GM18870 (cell line): ENCODE measurements around the gene CD81.

Experiments
- ATAC-seq: cut with Tn5 transposase; IDR thresholded peaks from one replicate; pipeline ENCODE4 v1.9.1; 2021; ENCODE audit warnings: moderate library complexity; ENCODE audit not compliant: unreplicated experiment

The CD81 gene

GRCh38 chr11:2433106-2433925 is 56.2 kb downstream of the CD81 start:
- no peak for ATAC-seq

- ATAC-seq = no peak
Observed at GRCh38 chr11:2434008-2434407, 56.9 kb downstream of the CD81 start.

GRCh38 chr11:2434506-2435255 is 57.6 kb downstream of the CD81 start:
- no peak for ATAC-seq

- ATAC-seq = no peak
Observed at GRCh38 chr11:2435288-2436012, 58.3 kb downstream of the CD81 start.

- no peak for ATAC-seq
Observed at GRCh38 chr11:2436013-2436520, 59.0 kb downstream of the CD81 start.

GRCh38 chr11:2436521-2437031 is 59.5 kb downstream of the CD81 start:
- no peak for ATAC-seq

- ATAC-seq = no peak
Observed at GRCh38 chr11:2437516-2437915, 60.4 kb downstream of the CD81 start.

- no peak for ATAC-seq
Observed at GRCh38 chr11:2439820-2440219, 62.7 kb downstream of the CD81 start.

- no peak for ATAC-seq
Observed at GRCh38 chr11:2440646-2441045, 63.5 kb downstream of the CD81 start.

- no peak for ATAC-seq
Observed at GRCh38 chr11:2441171-2441570, 64.1 kb downstream of the CD81 start.

GRCh38 chr11:2442589-2442988 is 65.5 kb downstream of the CD81 start:
- no peak for ATAC-seq

GRCh38 chr11:2443406-2443805 is 66.3 kb downstream of the CD81 start:
- no peak for ATAC-seq

- ATAC-seq = no peak
Observed at GRCh38 chr11:2443881-2444820, 67.0 kb downstream of the CD81 start, which contains the start of gene TRPM5. Gene TRPM5, minus strand, starts transcription at chr11:2444514. Its CDS starts 21,478 bp downstream, at chr11:2423036.

- no peak for ATAC-seq
Observed at GRCh38 chr11:2444821-2445745, 68.0 kb downstream of the CD81 start, which contains the start of gene KCNQ1. Gene KCNQ1, plus strand, starts transcription at chr11:2445008. Its CDS starts 91 bp downstream, at chr11:2445099.

GRCh38 chr11:2445746-2446551 is 68.8 kb downstream of the CD81 start:
- no peak for ATAC-seq

GRCh38 chr11:2446590-2447252 is 69.6 kb downstream of the CD81 start:
- ATAC-seq = no peak
